Stimulated activated naive B cell treated with anti-CD40 and anti-IgM and Interleukin-4, amounts not matched to agents 10 μg/mL and 1 μg/mL and 100 μg/mL, for 72 hours (primary cell): ENCODE data around the gene EFCAB6.

Experiments used
- ATAC-seq, 2 donors: fragments of 150-1000 bp; cut with Tn5 transposase; replicated peaks; 2 replicates each; pipeline ENCODE4 v1.10.0; 2021; ENCODE audit warnings: moderate library complexity in 1 of 2
- DNase-seq: peaks from one replicate; pipeline ENCODE4 v3.0.0; 2021
- H3K27ac Mint-ChIP-seq: one replicate; pipeline ENCODE4 v1.8.0; 2022; ENCODE audit warnings: mild to moderate bottlenecking, mixed read lengths
- H3K27me3 Mint-ChIP-seq, 2 donors: one replicate each; pipeline ENCODE4 v1.8.0; 2022; ENCODE audit warnings: mixed read lengths in 2 of 2
- H3K36me3 Mint-ChIP-seq, 2 donors: one replicate each; pipeline ENCODE4 v1.8.0; 2022; ENCODE audit warnings: mixed read lengths in 2 of 2, mild to moderate bottlenecking in 1 of 2
- H3K4me1 Mint-ChIP-seq, 2 donors: one replicate each; pipeline ENCODE4 v1.8.0; 2022; ENCODE audit warnings: mixed read lengths in 2 of 2, mild to moderate bottlenecking in 1 of 2
- H3K4me3 Mint-ChIP-seq, 2 donors: one replicate each; pipeline ENCODE4 v1.8.0; 2022; ENCODE audit warnings: mild to moderate bottlenecking in 2 of 2, mixed read lengths in 2 of 2, moderate library complexity in 1 of 2
- H3K9me3 Mint-ChIP-seq, 2 donors: one replicate each; pipeline ENCODE4 v1.8.0; 2022; ENCODE audit warnings: mixed read lengths in 2 of 2, mild to moderate bottlenecking in 1 of 2

Gene EFCAB6

GRCh38 chr22:43533656-43534428, 278.3 kb downstream of the EFCAB6 start:
- Mint-ChIP-seq H3K4me3 (no peak overlapping the region), H3K27me3 (peaks cover 18 to 28% of the 10 kb centered on the region in 2 donors), H3K9me3 (no peaks in the 10 kb centered on the region), H3K4me1 (no peaks in the 10 kb centered on the region), H3K27ac (no peak overlapping the region), H3K36me3 (no peaks in the 10 kb centered on the region)
- DNase-seq (no peak), ATAC-seq (no peak)

- Mint-ChIP-seq H3K4me3 (no peak overlapping the region), H3K27me3 (peaks cover 14 to 24% of the 10 kb centered on the region in 2 donors), H3K27ac (no peak overlapping the region), H3K9me3 (no peaks in the 10 kb centered on the region), H3K4me1 (no peaks in the 10 kb centered on the region), H3K36me3 (no peaks in the 10 kb centered on the region)
- DNase-seq (no peak), ATAC-seq (no peak)
These were observed 279.0 kb downstream of the EFCAB6 start for GRCh38 chr22:43533156-43533530.

DNA sequence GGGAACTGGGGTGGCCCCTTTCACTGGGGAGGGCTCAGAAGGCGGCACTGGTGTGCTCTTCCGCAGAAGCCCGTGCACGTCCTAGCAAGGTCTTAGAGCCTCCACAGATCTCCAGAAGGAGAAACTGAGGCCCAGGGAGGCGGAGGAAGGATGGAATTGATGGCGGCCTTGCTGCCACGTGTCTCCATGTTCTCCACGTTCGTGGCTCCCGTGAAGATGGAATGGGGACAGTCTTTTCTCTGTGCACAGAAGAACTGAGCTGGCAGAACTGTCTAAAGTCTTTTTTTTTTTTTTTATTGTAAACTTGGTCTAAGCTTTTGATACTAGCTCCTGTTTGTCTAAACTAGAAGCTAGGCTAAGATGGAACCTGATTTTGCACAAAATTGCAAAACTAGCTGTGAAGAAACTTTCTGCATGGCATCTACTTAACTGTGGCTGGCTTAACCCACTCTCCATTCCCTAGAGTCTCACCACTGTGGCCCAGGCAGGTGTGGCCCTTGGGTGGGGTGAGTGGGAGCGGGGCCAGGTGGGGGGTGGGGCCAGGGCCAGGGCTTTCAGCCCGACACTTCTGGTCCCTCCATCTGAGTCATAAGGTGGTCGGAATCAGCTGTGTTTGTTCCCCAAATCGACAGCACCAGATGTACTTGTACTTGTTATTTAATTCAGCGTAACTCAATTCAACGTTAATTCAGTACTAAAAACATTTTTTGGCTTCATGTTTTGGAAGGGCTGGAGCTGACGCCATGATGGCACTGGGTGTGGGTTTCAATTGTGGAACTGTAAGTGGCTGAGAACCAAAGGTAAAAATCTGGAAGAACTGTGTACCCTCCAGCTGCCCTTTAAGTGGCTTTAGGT, 279.6 kb downstream of the EFCAB6 start:
- H3K27ac Mint-ChIP-seq, result no peak overlapping the region
- H3K36me3 Mint-ChIP-seq, result no peaks in the 10 kb centered on the region
- no peak for ATAC-seq
- peaks cover 11 to 21% of the 10 kb centered on the region in 2 donors for H3K27me3 Mint-ChIP-seq
- no peaks in the 10 kb centered on the region for H3K4me1 Mint-ChIP-seq
- H3K9me3 Mint-ChIP-seq, result no peaks in the 10 kb centered on the region
- no peak overlapping the region for H3K4me3 Mint-ChIP-seq
- DNase-seq, result no peak

- ATAC-seq, result no peak
- Mint-ChIP-seq H3K4me1 (no peaks in the 10 kb centered on the region), H3K4me3 (no peak overlapping the region), H3K27me3 (peaks cover 17 to 29% of the 10 kb centered on the region in 2 donors), H3K27ac (no peak overlapping the region), H3K36me3 (no peaks in the 10 kb centered on the region), H3K9me3 (no peaks in the 10 kb centered on the region)
- no peak for DNase-seq
These were observed 280.5 kb downstream of the EFCAB6 start for GRCh38 chr22:43531651-43532050.

- Mint-ChIP-seq H3K36me3 (no peaks in the 10 kb centered on the region), H3K4me3 (no peak overlapping the region), H3K9me3 (no peaks in the 10 kb centered on the region), H3K27ac (no peak overlapping the region), H3K4me1 (no peaks in the 10 kb centered on the region), H3K27me3 (peaks cover 22 to 37% of the 10 kb centered on the region in 2 donors)
- DNase-seq (no peak), ATAC-seq (no peak)
These were observed 281.5 kb downstream of the EFCAB6 start for GRCh38 chr22:43530349-43531201.

DNA sequence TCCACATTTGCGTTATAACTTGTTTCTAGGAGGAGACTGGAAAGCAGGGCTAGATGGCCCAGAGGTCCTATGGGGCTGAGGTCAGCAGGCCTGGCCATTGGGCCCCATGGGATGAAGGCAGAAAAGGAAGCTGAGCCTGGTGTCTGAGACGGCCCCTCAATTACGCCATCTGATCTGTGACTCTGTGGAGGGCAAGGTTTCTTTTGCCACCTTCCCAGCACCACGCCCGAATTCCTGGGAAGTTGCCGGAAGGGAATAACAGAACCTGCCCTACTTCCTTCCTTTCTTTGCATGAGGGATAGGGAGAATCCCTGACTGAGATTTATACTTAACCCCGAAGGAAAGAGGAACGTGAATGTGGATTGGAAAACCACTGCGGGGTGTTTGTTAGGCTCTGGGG, 282.2 kb downstream of the EFCAB6 start:
- no peak overlapping the region for H3K4me3 Mint-ChIP-seq

GRCh38 chr22:43529461-43529860, 282.6 kb downstream of the EFCAB6 start:
- Mint-ChIP-seq H3K36me3 (no peaks in the 10 kb centered on the region), H3K9me3 (no peaks in the 10 kb centered on the region), H3K4me3 (no peak overlapping the region), H3K27ac (no peak overlapping the region), H3K4me1 (no peaks in the 10 kb centered on the region), H3K27me3 (peaks cover 27 to 38% of the 10 kb centered on the region in 2 donors)
- DNase-seq, result no peak
- no peak for ATAC-seq

More for the DNA sequence above, 282.2 kb downstream of the EFCAB6 start:
- no peak overlapping the region for H3K27ac Mint-ChIP-seq
- H3K27me3 Mint-ChIP-seq, result peaks cover 26 to 37% of the 10 kb centered on the region in 2 donors
- no peaks in the 10 kb centered on the region for H3K36me3 Mint-ChIP-seq
- DNase-seq, result no peak
- no peak for ATAC-seq
- H3K4me1 Mint-ChIP-seq, result no peaks in the 10 kb centered on the region
- H3K9me3 Mint-ChIP-seq, result no peaks in the 10 kb centered on the region

DNA sequence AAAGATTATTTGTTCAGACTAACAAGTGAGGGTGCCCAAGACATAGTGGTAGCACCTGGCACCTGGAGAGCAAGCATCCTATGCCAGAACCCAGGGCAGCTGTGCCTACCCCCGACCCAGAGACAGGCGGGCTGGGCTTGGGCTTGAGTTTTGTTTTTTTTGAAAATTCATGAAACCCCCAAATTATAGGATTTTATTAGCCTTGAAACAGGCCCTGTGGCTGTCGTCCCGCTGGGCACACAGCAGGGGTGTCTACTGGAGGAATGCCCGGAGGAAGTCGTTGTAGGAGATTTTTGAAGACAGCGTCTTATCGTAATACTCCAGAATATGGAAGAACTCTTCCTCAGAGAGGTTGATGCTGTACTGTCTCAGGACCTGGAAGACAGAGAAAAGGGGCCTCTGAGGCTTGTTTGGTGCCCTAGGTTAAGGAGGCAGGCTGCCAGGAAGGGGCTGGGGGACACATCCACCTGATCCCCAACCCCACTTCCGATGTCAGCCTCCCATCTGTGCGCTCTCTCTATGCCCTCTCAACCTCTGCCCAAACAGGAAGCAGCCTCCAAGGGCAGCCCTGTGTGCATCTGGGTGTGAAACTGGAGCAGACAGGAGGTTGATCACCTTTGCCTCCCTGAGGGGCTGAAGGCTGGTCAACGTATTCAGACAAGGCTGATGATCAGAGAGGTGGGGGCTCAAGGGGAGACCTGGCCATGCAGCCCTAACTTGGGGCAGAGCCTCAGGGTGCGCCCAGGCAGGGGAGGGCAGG, 283.3 kb downstream of the EFCAB6 start:
- H3K4me3 Mint-ChIP-seq, result no peak overlapping the region
- no peaks in the 10 kb centered on the region for H3K4me1 Mint-ChIP-seq
- H3K36me3 Mint-ChIP-seq, result no peaks in the 10 kb centered on the region
- H3K27ac Mint-ChIP-seq, result no peak overlapping the region
- DNase-seq (no peak), ATAC-seq (no peak)
- H3K27me3 Mint-ChIP-seq, result peaks cover 27 to 38% of the 10 kb centered on the region in 2 donors
- H3K9me3 Mint-ChIP-seq, result no peaks in the 10 kb centered on the region

GRCh38 chr22:43526946-43527345, 285.2 kb downstream of the EFCAB6 start:
- Mint-ChIP-seq H3K9me3 (no peaks in the 10 kb centered on the region), H3K4me1 (no peaks in the 10 kb centered on the region), H3K4me3 (no peak overlapping the region), H3K36me3 (no peaks in the 10 kb centered on the region), H3K27ac (no peak overlapping the region), H3K27me3 (peaks cover 27 to 38% of the 10 kb centered on the region in 2 donors)
- DNase-seq (no peak), ATAC-seq (no peak)

DNA sequence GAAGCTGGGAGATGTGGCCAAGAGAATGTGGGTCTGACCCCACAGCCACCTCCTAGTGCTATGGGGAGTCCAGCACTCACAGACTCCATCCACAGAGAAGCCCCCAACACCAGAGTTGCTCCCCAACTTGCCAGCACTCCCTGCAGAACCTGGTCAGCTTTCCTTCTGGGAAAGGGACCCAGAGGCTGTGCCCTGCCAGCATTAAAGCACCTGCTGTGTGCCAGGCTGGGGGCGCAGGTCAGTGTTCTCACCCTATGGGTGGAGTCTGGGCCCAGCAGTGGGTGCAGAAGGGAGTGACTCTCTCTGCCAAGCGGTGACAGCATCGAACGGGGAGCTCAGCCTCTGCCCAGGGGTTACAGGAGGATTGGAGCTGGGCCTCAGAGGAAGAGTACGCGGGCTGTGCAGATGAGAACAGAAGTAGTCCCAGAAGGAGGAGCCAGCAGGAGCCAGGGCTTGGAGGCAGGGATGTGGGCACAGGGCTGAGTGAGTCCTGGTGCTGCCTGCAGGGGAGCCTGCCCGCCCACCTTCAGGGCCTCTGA, 285.9 kb downstream of the EFCAB6 start:
- H3K27me3 Mint-ChIP-seq, result peaks cover 27 to 38% of the 10 kb centered on the region in 2 donors
- no peaks in the 10 kb centered on the region for H3K36me3 Mint-ChIP-seq
- no peak overlapping the region for H3K27ac Mint-ChIP-seq
- ATAC-seq (no peak), DNase-seq (no peak)
- H3K9me3 Mint-ChIP-seq, result no peaks in the 10 kb centered on the region
- no peaks in the 10 kb centered on the region for H3K4me1 Mint-ChIP-seq
- no peak overlapping the region for H3K4me3 Mint-ChIP-seq

- ATAC-seq, result no peak
- no peaks in the 10 kb centered on the region for H3K9me3 Mint-ChIP-seq
- H3K27ac Mint-ChIP-seq, result no peak overlapping the region
These were observed 290.4 kb downstream of the EFCAB6 start for GRCh38 chr22:43521716-43522115.

DNA sequence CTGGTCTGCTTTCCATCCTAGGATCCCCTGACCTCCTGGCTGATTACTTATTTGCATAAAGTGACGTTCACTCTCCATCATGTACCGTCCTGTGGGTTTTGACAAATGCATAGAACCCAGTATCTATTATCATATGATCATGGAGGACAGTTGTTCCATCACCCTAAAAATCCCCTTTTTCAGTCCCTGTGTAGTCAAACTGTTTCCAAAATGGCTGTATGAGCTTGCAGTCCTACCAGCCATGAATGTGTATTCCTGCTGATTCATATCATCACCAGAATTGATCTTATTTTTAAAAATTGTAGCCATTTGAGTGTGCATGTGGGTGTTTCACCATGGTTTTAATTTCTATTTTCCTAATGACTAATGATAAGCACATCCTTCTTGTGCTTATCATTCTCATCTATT, 291.5 kb downstream of the EFCAB6 start:
- peaks cover 8 to 16% of the 10 kb centered on the region in 2 donors for H3K27me3 Mint-ChIP-seq
- no peaks in the 10 kb centered on the region for H3K36me3 Mint-ChIP-seq
- H3K4me1 Mint-ChIP-seq, result peaks cover 4 to 8% of the 10 kb centered on the region in 2 donors
- H3K27ac Mint-ChIP-seq, result peak overlapping the region; percentile 2
- no peak overlapping the region for H3K4me3 Mint-ChIP-seq
- H3K9me3 Mint-ChIP-seq, result no peaks in the 10 kb centered on the region
- ATAC-seq (peak; percentile 65 to 95), DNase-seq (no peak)

More at GRCh38 chr22:43521716-43522115, 290.4 kb downstream of the EFCAB6 start:
- H3K27me3 Mint-ChIP-seq, result peaks cover 16 to 24% of the 10 kb centered on the region in 2 donors
- H3K36me3 Mint-ChIP-seq, result no peaks in the 10 kb centered on the region
- no peak for DNase-seq
- H3K4me1 Mint-ChIP-seq, result peaks cover 4 to 8% of the 10 kb centered on the region in 2 donors
- H3K4me3 Mint-ChIP-seq, result no peak overlapping the region

DNA sequence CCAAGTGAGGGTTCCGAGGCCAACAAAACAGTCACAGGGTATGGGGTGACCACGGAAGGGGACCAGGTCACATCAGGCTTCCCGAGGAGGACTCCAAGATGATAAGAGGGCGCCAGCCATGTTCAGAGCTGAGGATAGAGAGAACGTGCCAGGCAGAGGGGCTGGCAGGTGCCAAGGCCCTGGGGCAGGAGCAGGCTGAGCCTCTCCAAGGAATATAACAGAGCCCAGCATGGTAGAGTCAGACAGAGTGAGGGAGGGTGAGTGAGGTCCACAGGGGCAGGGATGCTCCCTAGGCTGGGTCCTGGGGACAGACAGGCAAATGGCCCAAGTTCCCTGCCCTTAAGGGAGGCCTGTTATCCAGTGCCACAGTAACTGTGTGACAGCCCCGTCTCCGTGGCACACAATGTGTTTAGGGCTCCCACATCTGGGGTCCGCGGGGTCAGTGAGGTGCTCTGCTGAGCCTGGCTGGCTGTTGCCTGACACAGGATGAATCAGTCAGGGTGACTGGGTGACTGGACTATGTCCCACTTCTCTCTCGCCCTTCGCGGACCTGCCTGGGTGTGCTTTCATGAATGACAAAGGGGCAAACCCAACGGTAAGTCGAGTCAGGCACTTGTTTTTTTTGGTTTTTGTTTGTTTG, 295.0 kb downstream of the EFCAB6 start:
- peaks cover 7 to 9% of the 10 kb centered on the region in 2 donors for H3K27me3 Mint-ChIP-seq
- DNase-seq (no peak), ATAC-seq (no peak)
- H3K36me3 Mint-ChIP-seq, result no peaks in the 10 kb centered on the region
- H3K27ac Mint-ChIP-seq, result no peak overlapping the region
- no peaks in the 10 kb centered on the region for H3K9me3 Mint-ChIP-seq
- H3K4me3 Mint-ChIP-seq, result no peak overlapping the region
- peaks cover 4 to 8% of the 10 kb centered on the region in 2 donors for H3K4me1 Mint-ChIP-seq
